Mucosa of rectum (tissue), 2 donors: ENCODE measurements around the gene WLS.

Experiments used
- H3K27ac ChIP-seq, 2 donors: one replicate each; pipeline ENCODE4 v1.7.0; 2013; ENCODE audit warnings: inconsistent platforms in 2 of 2, low read depth in 2 of 2, low read length in 2 of 2
- H3K27me3 ChIP-seq, 2 donors: one replicate each; pipeline ENCODE4 v1.7.0; 2013; ENCODE audit warnings: low read length in 2 of 2; ENCODE audit not compliant: control insufficient read depth in 2 of 2, insufficient read depth in 2 of 2
- H3K36me3 ChIP-seq, 2 donors: one replicate each; pipeline ENCODE4 v1.7.0; 2013; ENCODE audit warnings: low read length in 2 of 2; ENCODE audit not compliant: control insufficient read depth in 2 of 2, insufficient read depth in 2 of 2
- H3K4me1 ChIP-seq, 2 donors: one replicate each; pipeline ENCODE4 v1.7.0; 2013; ENCODE audit warnings: low read length in 2 of 2, mild to moderate bottlenecking in 1 of 2; ENCODE audit not compliant: control insufficient read depth in 2 of 2, insufficient read depth in 2 of 2
- H3K4me3 ChIP-seq, 2 donors: one replicate each; pipeline ENCODE4 v1.7.0; 2013; ENCODE audit warnings: low read length in 2 of 2
- H3K9ac ChIP-seq, 2 donors: one replicate each; pipeline ENCODE4 v1.7.0; 2013; ENCODE audit warnings: low read length in 2 of 2, low read depth in 1 of 2, mild to moderate bottlenecking in 1 of 2
- H3K9me3 ChIP-seq, 2 donors: one replicate each; pipeline ENCODE4 v1.7.0; 2013; ENCODE audit warnings: low read length in 2 of 2; ENCODE audit not compliant: control insufficient read depth in 2 of 2
- donor health status: healthy.
- donor health status: Normal muscosa, but diverticular disease.

The WLS gene

DNA sequence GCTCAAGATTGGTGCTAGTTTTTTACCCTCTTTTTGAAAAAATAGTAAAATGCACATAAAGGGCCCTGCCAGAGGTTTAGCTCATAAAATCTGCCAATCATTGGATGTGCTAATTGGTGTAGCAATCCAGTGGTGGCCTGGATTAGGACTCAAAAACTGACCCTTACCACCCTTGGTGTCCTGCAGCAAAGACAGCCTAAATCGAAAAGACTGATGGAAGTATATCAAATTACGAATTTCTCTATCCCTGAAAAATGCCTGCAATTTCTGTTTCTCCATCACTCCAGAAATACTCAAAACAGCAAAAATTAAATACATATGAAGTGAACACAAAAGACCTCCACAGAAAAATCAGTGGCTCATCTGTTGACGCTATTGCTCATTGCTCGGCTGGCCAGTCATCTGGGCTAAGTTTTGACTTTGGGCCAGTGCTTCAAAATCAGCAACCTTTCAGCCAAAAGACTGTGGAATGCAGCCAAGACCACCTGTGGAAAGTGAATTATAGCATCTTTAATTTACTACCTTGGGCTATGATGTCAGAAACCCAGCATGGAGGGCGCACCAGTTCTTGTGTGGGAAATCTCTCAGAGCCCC is 30.0 kb downstream of the WLS start:
- H3K4me1 ChIP-seq = peaks cover 11 to 28% of the 10 kb centered on the region in 2 donors
- H3K9ac ChIP-seq = no peak overlapping the region
- no peak overlapping the region for H3K27ac ChIP-seq
- no peaks in the 10 kb centered on the region for H3K27me3 ChIP-seq
- H3K9me3 ChIP-seq = no peaks in the 10 kb centered on the region
- no peaks in the 10 kb centered on the region for H3K36me3 ChIP-seq
- no peak overlapping the region for H3K4me3 ChIP-seq

DNA sequence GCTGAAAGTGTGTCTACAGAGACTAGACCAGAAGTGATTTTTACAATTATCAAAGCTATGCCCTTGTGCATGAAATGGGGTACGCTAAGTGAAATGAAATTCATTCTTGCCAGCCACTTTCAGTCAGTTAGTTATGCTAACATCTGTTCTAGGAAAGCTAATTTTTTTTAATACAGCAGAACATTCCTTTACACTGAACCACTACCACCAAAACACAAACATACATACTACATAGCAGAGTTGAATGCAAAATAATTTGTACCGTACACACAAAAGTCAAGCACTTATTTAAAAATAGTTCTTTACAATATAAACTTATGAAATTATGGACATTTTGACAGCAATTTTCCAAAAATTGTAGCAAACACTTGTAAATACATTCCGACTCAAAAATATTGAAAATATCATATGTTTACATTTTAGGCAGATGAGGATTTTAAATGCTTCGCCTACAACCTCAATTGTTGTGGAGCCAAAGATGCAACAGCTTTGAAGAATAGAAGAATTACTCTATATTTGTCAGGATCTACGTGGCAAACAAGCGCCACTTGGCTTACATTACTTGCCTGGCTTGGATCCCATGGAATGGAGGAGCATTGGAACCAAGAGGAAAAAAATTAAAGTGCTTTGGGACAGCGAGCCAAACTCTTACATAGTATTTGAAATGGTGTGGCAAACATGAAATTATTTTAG is 30.6 kb downstream of the WLS start:
- no peak overlapping the region for H3K9ac ChIP-seq
- no peaks in the 10 kb centered on the region for H3K9me3 ChIP-seq
- H3K27me3 ChIP-seq = no peaks in the 10 kb centered on the region
- H3K36me3 ChIP-seq = no peaks in the 10 kb centered on the region
- peaks cover 17 to 33% of the 10 kb centered on the region in 2 donors for H3K4me1 ChIP-seq
- no peak overlapping the region for H3K4me3 ChIP-seq
- no peak overlapping the region for H3K27ac ChIP-seq

DNA sequence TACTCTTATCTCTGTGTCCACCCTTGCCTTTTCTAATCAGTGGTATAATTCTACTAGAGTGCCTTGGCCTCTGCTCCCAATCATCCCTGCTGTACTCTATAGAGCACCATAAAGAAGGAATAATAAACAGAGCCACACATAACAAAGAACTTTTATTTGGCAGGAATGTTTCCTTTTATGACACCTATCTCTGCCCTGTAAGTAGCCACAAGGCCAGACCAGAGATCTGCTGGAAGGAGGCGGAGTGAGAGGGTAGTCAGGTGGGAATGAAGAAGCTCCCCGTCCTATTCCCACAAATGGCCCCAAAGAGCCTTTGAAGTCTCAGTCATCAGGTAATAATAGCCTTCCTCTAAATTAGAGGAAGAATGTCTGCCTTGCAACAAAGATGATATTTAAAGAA is 32.7 kb downstream of the WLS start:
- H3K4me3 ChIP-seq = peak overlapping the region in 1 of 2 donors; percentile 43

DNA sequence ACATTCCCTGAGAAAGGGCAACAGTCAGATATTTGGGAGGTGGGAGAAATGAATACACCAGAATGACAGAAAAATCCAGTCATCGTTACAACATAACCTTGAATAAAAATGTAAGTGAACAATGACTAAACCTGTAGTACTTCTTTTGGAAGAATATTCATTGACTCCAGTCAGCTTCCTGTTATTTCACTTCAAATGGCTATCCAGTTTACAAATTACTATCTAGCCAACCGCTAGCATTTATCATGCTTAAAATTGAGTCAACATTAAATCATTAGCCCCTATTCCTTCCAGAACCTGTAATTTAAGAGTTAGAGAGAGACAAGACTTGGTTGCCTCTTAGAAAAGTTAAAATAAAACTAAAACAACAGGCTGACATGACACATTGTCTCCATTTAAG is 33.6 kb downstream of the WLS start:
- H3K27me3 ChIP-seq = no peaks in the 10 kb centered on the region
- H3K9me3 ChIP-seq = no peaks in the 10 kb centered on the region
- H3K4me3 ChIP-seq = no peak overlapping the region
- H3K9ac ChIP-seq = no peak overlapping the region
- peaks cover 0 to 2% of the 10 kb centered on the region in 2 donors for H3K36me3 ChIP-seq
- H3K4me1 ChIP-seq = peaks cover 19 to 33% of the 10 kb centered on the region in 2 donors
- peak overlapping the region; percentile 28 to 64 for H3K27ac ChIP-seq

More for the DNA sequence above, 32.7 kb downstream of the WLS start:
- Histone ChIP-seq H3K4me1 (peaks cover 19 to 33% of the 10 kb centered on the region in 2 donors), H3K27ac (no peak overlapping the region), H3K9ac (no peak overlapping the region), H3K36me3 (no peaks in the 10 kb centered on the region), H3K9me3 (no peaks in the 10 kb centered on the region), H3K27me3 (no peaks in the 10 kb centered on the region)

DNA sequence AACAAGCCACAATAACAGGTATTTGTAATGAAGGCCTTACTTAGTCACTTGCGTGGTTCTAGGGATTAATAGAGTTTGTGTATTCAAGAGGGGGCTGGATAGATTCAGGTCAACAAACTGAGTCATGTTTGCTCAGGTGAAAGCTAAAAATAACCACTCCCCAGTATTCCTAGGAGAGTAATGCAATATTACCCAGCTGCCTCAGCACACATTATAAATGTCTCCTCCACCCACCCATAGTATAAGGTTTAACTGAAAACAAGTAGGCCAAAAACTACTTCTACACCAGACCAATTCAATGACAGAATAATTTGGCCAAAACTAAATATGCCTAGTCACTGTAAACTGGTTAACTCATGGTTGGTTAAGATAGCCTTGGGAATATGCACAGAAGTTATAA is 34.4 kb downstream of the WLS start:
- H3K27ac ChIP-seq = peak overlapping the region; percentile 32 to 64

DNA sequence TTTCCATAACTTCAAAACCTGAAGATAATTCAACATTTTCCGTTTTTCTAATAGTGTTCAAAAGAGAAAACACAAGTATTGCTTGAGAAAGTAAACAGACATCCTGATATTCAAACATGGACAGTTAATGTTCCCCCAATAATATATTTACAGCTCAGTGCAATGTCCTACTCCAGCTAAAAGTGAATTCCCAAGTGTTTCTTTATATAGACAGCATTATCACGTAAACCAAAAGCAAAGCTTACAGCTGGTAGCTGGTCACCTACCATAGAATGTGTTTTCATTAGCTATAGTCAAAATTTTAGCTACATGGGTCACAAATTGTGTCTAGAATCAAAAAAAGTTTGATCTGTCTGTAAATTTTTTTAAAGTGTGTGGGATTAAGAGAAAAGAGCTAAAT is 34.9 kb downstream of the WLS start:
- H3K4me1 ChIP-seq = peaks cover 19 to 33% of the 10 kb centered on the region in 2 donors
- H3K27ac ChIP-seq = peak overlapping the region; percentile 32 to 64
- no peaks in the 10 kb centered on the region for H3K9me3 ChIP-seq
- H3K4me3 ChIP-seq = peak overlapping the region in 1 of 2 donors; percentile 32
- H3K36me3 ChIP-seq = peaks cover 0 to 3% of the 10 kb centered on the region in 2 donors
- H3K27me3 ChIP-seq = no peaks in the 10 kb centered on the region
- H3K9ac ChIP-seq = no peak overlapping the region

More for the DNA sequence above, 34.4 kb downstream of the WLS start:
- Histone ChIP-seq H3K36me3 (peaks cover 0 to 3% of the 10 kb centered on the region in 2 donors), H3K27me3 (no peaks in the 10 kb centered on the region), H3K9ac (no peak overlapping the region), H3K4me1 (peaks cover 19 to 33% of the 10 kb centered on the region in 2 donors), H3K9me3 (no peaks in the 10 kb centered on the region), H3K4me3 (peak overlapping the region; percentile 22 to 32)

DNA sequence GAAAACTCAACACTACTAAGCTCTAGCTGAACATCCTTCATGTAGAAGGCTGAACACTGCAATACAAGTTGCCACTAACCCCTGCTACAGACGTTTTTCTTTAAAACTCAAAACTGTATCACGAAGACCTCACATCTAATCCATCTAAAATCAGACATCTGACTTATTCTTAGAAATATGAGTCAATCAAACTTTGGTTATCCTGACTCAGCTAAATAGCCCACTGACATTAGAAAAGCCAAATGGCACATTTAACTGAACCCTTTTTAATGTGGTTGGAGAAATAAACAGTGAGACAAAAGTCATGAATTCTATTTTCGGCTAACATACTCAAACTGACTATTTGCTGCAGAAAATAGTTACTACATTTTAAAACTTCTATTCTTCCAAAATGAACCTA is 35.6 kb downstream of the WLS start:
- Histone ChIP-seq H3K9ac (peak overlapping the region in 1 of 2 donors; percentile 17), H3K36me3 (peaks cover 3% of the 10 kb centered on the region in 2 donors), H3K4me3 (no peak overlapping the region), H3K27me3 (no peaks in the 10 kb centered on the region), H3K9me3 (no peaks in the 10 kb centered on the region), H3K4me1 (peaks cover 19 to 28% of the 10 kb centered on the region in 2 donors), H3K27ac (peak overlapping the region in 1 of 2 donors; percentile 26)

DNA sequence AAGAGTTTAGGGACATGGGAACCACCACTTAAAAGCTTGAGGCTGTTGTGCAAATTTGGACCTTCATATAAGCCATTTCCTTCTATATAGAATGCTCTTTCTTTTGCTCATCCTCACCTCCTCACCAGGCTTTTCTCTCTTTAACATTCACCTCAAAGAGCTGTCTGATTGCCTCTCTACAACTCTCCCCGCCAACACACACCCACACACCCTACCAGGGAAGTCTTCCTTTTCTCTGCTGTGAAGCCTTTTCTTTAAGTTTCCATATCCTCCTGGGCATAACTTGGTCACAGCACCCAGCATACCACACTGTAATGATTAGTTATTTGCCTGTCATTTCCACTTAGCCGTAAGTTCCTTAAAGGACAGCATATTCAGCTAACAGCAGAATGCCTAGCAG is 40.6 kb downstream of the WLS start:
- no peak overlapping the region for H3K27ac ChIP-seq
- H3K27me3 ChIP-seq = no peaks in the 10 kb centered on the region
- H3K9ac ChIP-seq = no peak overlapping the region
- H3K36me3 ChIP-seq = peaks cover 8 to 13% of the 10 kb centered on the region in 2 donors
- H3K4me3 ChIP-seq = no peak overlapping the region
- no peaks in the 10 kb centered on the region for H3K9me3 ChIP-seq
- peaks cover 0 to 2% of the 10 kb centered on the region in 2 donors for H3K4me1 ChIP-seq

DNA sequence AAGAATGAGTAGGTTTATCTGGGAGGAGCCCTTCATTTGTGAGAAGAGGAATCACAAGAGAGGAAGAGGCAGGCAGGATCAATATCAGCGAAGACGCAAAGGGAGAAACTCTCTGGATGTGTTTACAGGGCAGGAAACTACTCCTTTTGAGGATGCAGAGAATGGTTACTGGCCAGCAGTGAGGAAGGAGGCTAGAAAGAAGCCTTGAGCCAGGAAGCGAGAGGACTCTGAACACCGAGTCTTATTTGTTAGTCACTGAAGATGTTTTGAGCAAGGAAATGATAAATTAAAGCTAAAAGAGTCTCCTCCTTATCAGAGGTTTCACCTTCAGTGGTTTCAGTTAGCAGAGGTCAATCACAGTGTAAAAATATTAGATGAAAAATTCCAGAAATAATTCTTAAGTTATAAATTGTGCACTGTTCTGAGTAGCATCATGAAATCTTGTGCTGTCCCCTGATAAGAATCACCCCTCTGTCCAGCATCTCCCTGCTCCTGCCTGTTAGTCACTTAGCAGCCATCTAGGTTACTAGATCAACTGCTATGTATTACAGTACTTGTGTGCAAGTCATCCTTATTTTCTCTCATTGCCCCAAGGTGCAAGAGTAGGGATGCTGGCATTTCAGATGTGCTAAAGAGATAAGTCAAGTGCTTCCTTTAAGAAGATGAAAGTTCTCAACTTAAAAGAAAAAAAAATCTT is 43.5 kb downstream of the WLS start:
- H3K4me1 ChIP-seq = no peaks in the 10 kb centered on the region
- H3K27ac ChIP-seq = peak overlapping the region; percentile 3 to 39
- H3K9me3 ChIP-seq = no peaks in the 10 kb centered on the region
- no peak overlapping the region for H3K9ac ChIP-seq
- no peak overlapping the region for H3K4me3 ChIP-seq
- no peaks in the 10 kb centered on the region for H3K27me3 ChIP-seq
- peaks cover 7 to 13% of the 10 kb centered on the region in 2 donors for H3K36me3 ChIP-seq

DNA sequence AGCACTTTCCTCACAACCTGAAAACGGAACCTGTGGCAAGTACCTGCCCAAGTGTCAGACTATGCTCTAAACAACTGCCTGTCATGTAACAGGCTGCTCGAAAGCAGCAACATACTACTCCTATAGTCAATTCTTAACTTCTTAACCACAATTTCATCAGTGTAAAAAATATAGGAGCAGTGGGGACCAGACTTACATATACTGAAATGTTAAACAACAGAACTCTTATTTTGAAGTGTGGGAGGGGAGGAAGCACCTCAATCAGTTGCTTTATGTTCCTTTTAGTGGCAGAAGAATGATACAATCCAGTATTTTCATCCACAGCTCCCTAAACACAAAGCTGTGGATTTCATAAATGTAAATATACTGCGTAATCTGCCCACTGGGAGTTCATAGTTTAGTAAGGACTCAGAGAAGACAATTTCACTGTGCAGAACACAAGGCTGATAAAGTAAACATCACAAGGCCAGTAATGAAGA is 44.2 kb downstream of the WLS start:
- peak overlapping the region; percentile 3 to 39 for H3K27ac ChIP-seq
- H3K27me3 ChIP-seq = no peaks in the 10 kb centered on the region
- no peak overlapping the region for H3K4me3 ChIP-seq
- H3K4me1 ChIP-seq = no peaks in the 10 kb centered on the region
- no peak overlapping the region for H3K9ac ChIP-seq
- H3K9me3 ChIP-seq = no peaks in the 10 kb centered on the region
- peaks cover 5 to 13% of the 10 kb centered on the region in 2 donors for H3K36me3 ChIP-seq
